HEK293T (cell line): Measurements from ENCODE around the gene LRP2.
"Not testable (repeated sequence)": the region's sequence is repeated elsewhere in the genome, so short reads cannot be mapped to it uniquely, and the experiment has no call there.

Source experiments
- ARNT ChIP-seq: fragments of 450-650 bp; IDR thresholded peaks from 2 replicates; pipeline ENCODE4 v1.6.1; 2017; ENCODE audit warnings: mild to moderate bottlenecking
- BHLHE40 ChIP-seq: fragments of 450-650 bp; IDR thresholded peaks from 2 replicates; pipeline ENCODE4 v1.6.1; 2016; ENCODE audit warnings: mild to moderate bottlenecking, moderate library complexity, borderline replicate concordance
- CTBP1 ChIP-seq: fragments of 450-650 bp; IDR thresholded peaks from 2 replicates; pipeline ENCODE4 v1.6.1; 2016; ENCODE audit warnings: borderline replicate concordance
- ELF4 ChIP-seq: fragments of 450-650 bp; IDR thresholded peaks from 2 replicates; pipeline ENCODE4 v1.6.1; 2017; ENCODE audit warnings: antibody characterized with exemption
- FOXA1 ChIP-seq: fragments of 450-650 bp; IDR thresholded peaks from 2 replicates; pipeline ENCODE4 v1.6.1; 2016; ENCODE audit warnings: mild to moderate bottlenecking
- FOXK2 ChIP-seq: fragments of 450-650 bp; IDR thresholded peaks from 2 replicates; pipeline ENCODE4 v1.6.1; 2016; ENCODE audit warnings: mild to moderate bottlenecking
- FOXM1 ChIP-seq: fragments of 450-650 bp; IDR thresholded peaks from 2 replicates; pipeline ENCODE4 v1.6.1; 2017; ENCODE audit warnings: mild to moderate bottlenecking, borderline replicate concordance
- L3MBTL2 ChIP-seq: fragments of 450-650 bp; conservative IDR thresholded peaks from 2 replicates; pipeline ENCODE4 v1.6.1; 2016; ENCODE audit warnings: mild to moderate bottlenecking
- LEF1 ChIP-seq: fragments of 450-650 bp; IDR thresholded peaks from 2 replicates; pipeline ENCODE4 v1.6.1; 2017; ENCODE audit warnings: mild to moderate bottlenecking, borderline replicate concordance
- NFRKB ChIP-seq: fragments of 450-650 bp; IDR thresholded peaks from 2 replicates; pipeline ENCODE4 v1.6.1; 2016; ENCODE audit warnings: mild to moderate bottlenecking, moderate library complexity
- PKNOX1 ChIP-seq: fragments of 450-650 bp; IDR thresholded peaks from 2 replicates; pipeline ENCODE4 v1.6.1; 2016
- SP1 ChIP-seq: fragments of 450-650 bp; IDR thresholded peaks from 2 replicates; pipeline ENCODE4 v1.6.1; 2017
- SUZ12 ChIP-seq: fragments of 450-650 bp; IDR thresholded peaks from 2 replicates; pipeline ENCODE4 v1.6.1; 2016; ENCODE audit warnings: mild to moderate bottlenecking

- not testable (repeated sequence) for TF ChIP-seq FOXK2, FOXM1, SP1, LEF1, NFRKB, BHLHE40, SUZ12, L3MBTL2, ELF4, FOXA1, CTBP1, ARNT, PKNOX1
Observed at GRCh38 chr2:169136428-169136827, 225.9 kb downstream of the LRP2 start.
